Measurements from ENCODE around the gene PRRT1. TPM values are rescaled to one million over a fixed set of nuclear protein-coding genes. Genes with fewer than 3 reads are reported as not detected.

The PRRT1 gene
- total RNA-seq, 1 experiment from 2014 or later, result 1.9 TPM

DNA sequence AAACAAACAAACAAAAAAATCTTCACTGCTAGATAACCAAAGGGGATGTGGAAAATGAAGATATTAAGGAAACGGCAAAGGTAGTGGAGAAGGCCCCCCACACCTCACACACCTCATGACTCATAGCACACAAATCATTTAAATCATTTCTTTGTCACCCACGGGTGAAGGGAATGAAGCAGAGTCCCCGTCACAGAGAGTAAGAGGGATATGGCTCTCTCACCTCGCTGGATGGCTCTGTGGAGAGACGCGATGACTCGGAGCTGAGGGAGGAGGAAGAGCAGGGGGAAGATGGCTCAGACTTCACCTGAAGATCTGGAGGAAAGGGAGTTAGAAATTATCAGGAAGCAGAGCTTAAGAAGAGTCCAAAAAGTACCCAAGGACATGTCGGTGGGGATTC lies 24.9 kb downstream of the PRRT1 start:
- H2AK5ac ChIP-seq (ENCODE audit: insufficient read length, low read length), result no peak overlapping the region
- no peak overlapping the region for H2AFZ ChIP-seq (ENCODE audit: low read length)
- no peak overlapping the region for H3K27ac ChIP-seq (ENCODE audit: insufficient read length, low read depth, low read length)
- no peak overlapping the region for H3K14ac ChIP-seq (ENCODE audit: insufficient read depth, low read length)
- no peak overlapping the region for H3K4ac ChIP-seq (ENCODE audit: low read depth, low read length)
- H4K8ac ChIP-seq (replicated peaks; ENCODE audit: insufficient read length, low read depth, low read length), result peak overlapping the region; percentile 33
- H3K56ac ChIP-seq (ENCODE audit: insufficient read length, low read depth, low read length), result no peak overlapping the region
- no peaks in the 10 kb centered on the region for H3K79me1 ChIP-seq (ENCODE audit: insufficient read depth, low read depth, low read length, poor library complexity, severe bottlenecking)
- H3K9ac ChIP-seq (ENCODE audit: extremely low read depth, insufficient read length, low read length), result peak overlapping the region; percentile 90
- Mint-ChIP-seq H3K27ac (peak overlapping the region; percentile 99 to 100 (median 100); a peak in 5 of 7 replicates), H3K4me1 (peaks cover 22 to 31% of the 10 kb centered on the region in 2 experiments), H3K27me3 (ENCODE audit: low read depth) (no peaks in the 10 kb centered on the region; the same call in 1 of the 2 replicates), H3K4me3 (peak overlapping the region; percentile 99), H3K36me3 (ENCODE audit: insufficient read depth in 1 of 3, low read depth in 3 of 3) (peaks cover 11 to 40% (median 31%) of the 10 kb centered on the region in 3 experiments; a peak in 6 of 7 replicates), H3K9me3 (no peaks in the 10 kb centered on the region)
- no peaks in the 10 kb centered on the region for H3K79me2 ChIP-seq (ENCODE audit: insufficient read depth, low read length)
- no peak overlapping the region for H4K91ac ChIP-seq (ENCODE audit: insufficient read length, low read depth, low read length)
- no peak overlapping the region for H2BK20ac ChIP-seq (ENCODE audit: low read depth, low read length, poor library complexity, severe bottlenecking)
- no peak overlapping the region for H2BK5ac ChIP-seq (ENCODE audit: insufficient read length, low read length)
- no peaks in the 10 kb centered on the region for H3K27me3 ChIP-seq (ENCODE audit: insufficient read depth, low read length)
- H2BK120ac ChIP-seq (ENCODE audit: low read depth, low read length, poor library complexity, severe bottlenecking), result no peak overlapping the region
- no peaks in the 10 kb centered on the region for H3K4me1 ChIP-seq (ENCODE audit: insufficient read depth, low read length)
- no CpG with 5 or more reads among the region's 8 CpGs for WGBS (ENCODE audit: extremely low coverage, insufficient read length, low lambda C conversion rate)
- H3T11ph ChIP-seq (ENCODE audit: low read length), result no peak overlapping the region
- no peak overlapping the region for H4K5ac ChIP-seq (ENCODE audit: insufficient read length, low read depth, low read length)
- TF ChIP-seq, protein P1, sequence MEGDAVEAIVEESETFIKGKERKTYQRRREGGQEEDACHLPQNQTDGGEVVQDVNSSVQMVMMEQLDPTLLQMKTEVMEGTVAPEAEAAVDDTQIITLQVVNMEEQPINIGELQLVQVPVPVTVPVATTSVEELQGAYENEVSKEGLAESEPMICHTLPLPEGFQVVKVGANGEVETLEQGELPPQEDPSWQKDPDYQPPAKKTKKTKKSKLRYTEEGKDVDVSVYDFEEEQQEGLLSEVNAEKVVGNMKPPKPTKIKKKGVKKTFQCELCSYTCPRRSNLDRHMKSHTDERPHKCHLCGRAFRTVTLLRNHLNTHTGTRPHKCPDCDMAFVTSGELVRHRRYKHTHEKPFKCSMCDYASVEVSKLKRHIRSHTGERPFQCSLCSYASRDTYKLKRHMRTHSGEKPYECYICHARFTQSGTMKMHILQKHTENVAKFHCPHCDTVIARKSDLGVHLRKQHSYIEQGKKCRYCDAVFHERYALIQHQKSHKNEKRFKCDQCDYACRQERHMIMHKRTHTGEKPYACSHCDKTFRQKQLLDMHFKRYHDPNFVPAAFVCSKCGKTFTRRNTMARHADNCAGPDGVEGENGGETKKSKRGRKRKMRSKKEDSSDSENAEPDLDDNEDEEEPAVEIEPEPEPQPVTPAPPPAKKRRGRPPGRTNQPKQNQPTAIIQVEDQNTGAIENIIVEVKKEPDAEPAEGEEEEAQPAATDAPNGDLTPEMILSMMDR (conservative IDR thresholded peaks at IDR 0.05), result no peak
- H3K4me2 ChIP-seq (ENCODE audit: insufficient read depth, insufficient read length, low read length), result peak overlapping the region; percentile 93
- no peak for DNase-seq
- H2BK15ac ChIP-seq (ENCODE audit: low read depth, low read length), result no peak overlapping the region
- H3K23me2 ChIP-seq (ENCODE audit: insufficient read length, low read depth, low read length, poor library complexity, severe bottlenecking), result peaks cover 3% of the 10 kb centered on the region
- no peak overlapping the region for H3K18ac ChIP-seq (ENCODE audit: insufficient read length, low read depth, low read length)
- no peaks in the 10 kb centered on the region for H4K20me1 ChIP-seq (ENCODE audit: control insufficient read depth, insufficient read depth, insufficient read length)
- no peak overlapping the region for H2BK12ac ChIP-seq (ENCODE audit: insufficient read length, low read depth, low read length)
- no peaks in the 10 kb centered on the region for H3K9me3 ChIP-seq (ENCODE audit: control insufficient read depth, low read depth, low read length)
- H3K23ac ChIP-seq (ENCODE audit: insufficient read length, low read depth, low read length), result no peak overlapping the region

Measured in H9 (cell line).